H1 (cell line): ENCODE data around the gene POC1B. TPM values are rescaled to one million over a fixed set of nuclear protein-coding genes. Genes with fewer than 3 reads are reported as not detected.

Experiments
- CTCF ChIA-PET: fragments of 300-600 bp; sonication (Branson Sonifier 250); formaldehyde crosslinking; loops from one replicate; lab custom pipeline; 2021; ENCODE audit not compliant: partially characterized antibody; lab: Charles Lee
- POLR2A ChIA-PET: fragments of 300-600 bp; sonication (Branson Sonifier 250); formaldehyde crosslinking; loops from one replicate; lab custom pipeline; 2021; ENCODE audit warnings: inconsistent platforms; ENCODE audit not compliant: partially characterized antibody; lab: Charles Lee
- DNase-seq, 2 experiments: peaks; one replicate each; pipeline versions ENCODE4 v3.0.0 to v3.0.0-alpha.2; 2010 to 2022; ENCODE audit warnings: low spot score in 2 of 2, low read depth in 1 of 2, mixed read lengths in 1 of 2
- FAIRE-seq: peaks from 2 replicates; lab custom pipeline; 2011; peaks lifted over from hg19 to GRCh38; lab: Jason Lieb, UNC
- H2AFZ ChIP-seq: 2 replicates; pipeline ENCODE4 v1.8.1; 2012; ENCODE audit warnings: low read length, inconsistent platforms
- H2AK5ac ChIP-seq: 2 replicates; pipeline ENCODE4 v1.6.1; 2013; ENCODE audit warnings: low read depth, low read length
- H2BK120ac ChIP-seq: replicated peaks from 2 replicates; pipeline ENCODE3; 2013; ENCODE audit warnings: low read depth, low read length, inconsistent platforms
- H2BK12ac ChIP-seq: 2 replicates; pipeline ENCODE4 v1.6.1; 2013; ENCODE audit warnings: low read depth, low read length
- H2BK15ac ChIP-seq: 2 replicates; pipeline ENCODE4 v1.6.1; 2013; ENCODE audit warnings: low read length
- H2BK20ac ChIP-seq: 2 replicates; pipeline ENCODE4 v1.6.1; 2013; ENCODE audit warnings: low read length
- H2BK5ac ChIP-seq: 2 replicates; pipeline ENCODE4 v1.6.1; 2013; ENCODE audit warnings: low read depth, low read length
- H3K14ac ChIP-seq: 2 replicates; pipeline ENCODE4 v1.6.1; 2013; ENCODE audit warnings: inconsistent platforms; ENCODE audit not compliant: insufficient read length
- H3K18ac ChIP-seq: 2 replicates; pipeline ENCODE4 v1.6.1; 2013; ENCODE audit warnings: low read length; ENCODE audit errors: extremely low read depth
- H3K23ac ChIP-seq: 2 replicates; pipeline ENCODE4 v1.6.1; 2013; ENCODE audit warnings: inconsistent platforms; ENCODE audit not compliant: insufficient read length
- H3K23me2 ChIP-seq: 2 replicates; pipeline ENCODE4 v1.6.1; 2013; ENCODE audit warnings: low read depth, low read length
- H3K27ac ChIP-seq: 2 replicates; pipeline ENCODE4 v1.6.1; 2011; ENCODE audit warnings: low read depth, low read length, inconsistent platforms
- H3K27me3 ChIP-seq, 4 experiments: replicated peaks in 1 of 4; 1 replicate in 1 of 4; 2 replicates in 3 of 4; pipeline versions ENCODE4 v1.6.1 to v1.8.1; 2011 to 2013; ENCODE audit warnings: low read length in 3 of 4, mild to moderate bottlenecking in 3 of 4, inconsistent platforms in 2 of 4, mixed read lengths in 2 of 4, moderate library complexity in 1 of 4; ENCODE audit not compliant: control insufficient read depth in 3 of 4, insufficient read depth in 3 of 4; ENCODE audit errors: extremely low read depth in 1 of 4
- H3K36me3 ChIP-seq, 4 experiments: 2 replicates each; pipeline versions ENCODE4 v1.6.1 to v1.8.1; 2011 to 2013; ENCODE audit warnings: mild to moderate bottlenecking in 4 of 4, low read length in 3 of 4, moderate library complexity in 2 of 4, control low read depth in 1 of 4, inconsistent platforms in 1 of 4; ENCODE audit not compliant: insufficient read depth in 4 of 4, control insufficient read depth in 2 of 4
- H3K4ac ChIP-seq: replicated peaks from 2 replicates; pipeline ENCODE3; 2013; ENCODE audit warnings: low read length, low read depth, mixed read lengths, inconsistent platforms; ENCODE audit not compliant: insufficient read length
- H3K4me1 ChIP-seq, 4 experiments: replicated peaks in 1 of 4; 1 replicate in 1 of 4; 2 replicates in 3 of 4; pipeline versions ENCODE4 v1.6.1 to v1.8.1; 2011 to 2013; ENCODE audit warnings: low read length in 3 of 4, inconsistent platforms in 2 of 4, mixed read lengths in 1 of 4; ENCODE audit not compliant: insufficient read depth in 4 of 4, control insufficient read depth in 3 of 4
- H3K4me2 ChIP-seq, 2 experiments: 2 replicates each; pipeline versions ENCODE4 v1.6.1 to v1.8.1; 2011 to 2013; ENCODE audit warnings: low read depth in 2 of 2, low read length in 2 of 2, control low read depth in 1 of 2, inconsistent platforms in 1 of 2, mild to moderate bottlenecking in 1 of 2; ENCODE audit not compliant: insufficient read depth in 1 of 2
- H3K4me3 ChIP-seq, 4 experiments: fragments of 200-600, 300-600 bp in 1 of 4; sonication (generic), shearing (Covaris generic), sonication (Bioruptor Twin) in 1 of 4; 2 replicates each; pipeline versions ENCODE4 v1.5.1 to v1.8.1; 2011 to 2016; ENCODE audit warnings: low read length in 4 of 4, low read depth in 3 of 4, control low read depth in 2 of 4, inconsistent platforms in 2 of 4, mild to moderate bottlenecking in 2 of 4, mixed read lengths in 1 of 4, moderate library complexity in 1 of 4; ENCODE audit not compliant: insufficient read depth in 2 of 4; ENCODE audit errors: extremely low read depth in 1 of 4
- H3K56ac ChIP-seq: replicated peaks from 2 replicates; pipeline ENCODE3; 2013; ENCODE audit warnings: low read depth, mild to moderate bottlenecking, mixed read lengths, low read length, inconsistent platforms; ENCODE audit not compliant: insufficient read length
- H3K79me1 ChIP-seq: 2 replicates; pipeline ENCODE4 v1.6.1; 2013; ENCODE audit warnings: low read depth, low read length, control low read depth
- H3K79me2 ChIP-seq, 2 experiments: 2 replicates each; pipeline versions ENCODE4 v1.6.1 to v1.8.1; 2012 to 2013; ENCODE audit warnings: low read length in 2 of 2, mild to moderate bottlenecking in 2 of 2, inconsistent platforms in 1 of 2; ENCODE audit not compliant: insufficient read depth in 2 of 2, control insufficient read depth in 1 of 2
- H3K9ac ChIP-seq, 4 experiments: replicated peaks in 1 of 4; 1 replicate in 1 of 4; 2 replicates in 3 of 4; pipeline versions ENCODE4 v1.6.1 to v1.8.1; 2011 to 2013; ENCODE audit warnings: low read depth in 3 of 4, low read length in 3 of 4, control low read depth in 2 of 4, mild to moderate bottlenecking in 2 of 4, moderate library complexity in 2 of 4, inconsistent platforms in 1 of 4; ENCODE audit errors: extremely low read depth in 1 of 4
- H3K9me3 ChIP-seq, 2 experiments: 2 replicates each; pipeline versions ENCODE4 v1.6.1 to v1.8.1; 2012 to 2013; ENCODE audit warnings: mild to moderate bottlenecking in 2 of 2, moderate library complexity in 2 of 2, control low read depth in 1 of 2, inconsistent platforms in 1 of 2, low read depth in 1 of 2, low read length in 1 of 2, mixed read lengths in 1 of 2; ENCODE audit not compliant: insufficient read depth in 2 of 2
- H4K20me1 ChIP-seq, 2 experiments: replicated peaks in 1 of 2; 2 replicates each; pipeline versions ENCODE3 to v1.8.1; 2011 to 2013; ENCODE audit warnings: inconsistent platforms in 2 of 2, low read length in 2 of 2, mild to moderate bottlenecking in 1 of 2; ENCODE audit not compliant: insufficient read depth in 2 of 2, control insufficient read depth in 1 of 2
- H4K5ac ChIP-seq: 2 replicates; pipeline ENCODE4 v1.6.1; 2013; ENCODE audit warnings: low read length, low read depth, mixed read lengths, inconsistent platforms; ENCODE audit not compliant: insufficient read length
- H4K8ac ChIP-seq: 2 replicates; pipeline ENCODE4 v1.8.0; 2013; ENCODE audit warnings: mild to moderate bottlenecking, moderate library complexity, low read length, inconsistent platforms; ENCODE audit not compliant: insufficient read depth; ENCODE audit errors: extremely low read depth
- H4K91ac ChIP-seq: replicated peaks from 2 replicates; pipeline ENCODE3; 2013; ENCODE audit warnings: low read length, mixed read lengths, inconsistent platforms; ENCODE audit not compliant: insufficient read length
- ATF3 ChIP-seq: IDR thresholded peaks from 2 replicates; pipeline ENCODE4 v1.6.1; 2011; ENCODE audit warnings: low read depth, mild to moderate bottlenecking, low read length; ENCODE audit not compliant: insufficient read depth
- EZH2 ChIP-seq: fragments of 200-600 bp; sonication (generic); IDR thresholded peaks from 2 replicates; pipeline ENCODE4 v1.7.1; 2012; ENCODE audit warnings: low read depth, mild to moderate bottlenecking, moderate library complexity, low read length, inconsistent platforms; ENCODE audit not compliant: severe bottlenecking
- GABPA ChIP-seq: IDR thresholded peaks from 2 replicates; pipeline ENCODE4 v1.6.1; 2011; ENCODE audit warnings: mild to moderate bottlenecking, low read length, moderate library complexity, borderline replicate concordance; ENCODE audit not compliant: insufficient read depth
- HDAC2 ChIP-seq, 2 experiments: fragments of 300-600 bp in 1 of 2; sonication (generic) in 1 of 2; IDR thresholded peaks; 2 replicates each; pipeline ENCODE4 v1.6.1; 2011 to 2012; ENCODE audit warnings: low read depth in 2 of 2, low read length in 2 of 2, mild to moderate bottlenecking in 2 of 2, moderate library complexity in 2 of 2, borderline replicate concordance in 1 of 2, inconsistent platforms in 1 of 2
- NRF1 ChIP-seq: IDR thresholded peaks from 2 replicates; pipeline ENCODE4 v1.6.1; 2011; ENCODE audit warnings: mild to moderate bottlenecking, low read depth, low read length, improper control_type of control experiment
- POLR2A ChIP-seq, 2 experiments: IDR thresholded peaks; 1 replicate in 1 of 2; 2 replicates in 1 of 2; pipeline ENCODE4 v1.6.1; 2011; ENCODE audit warnings: low read depth in 2 of 2, low read length in 2 of 2, mild to moderate bottlenecking in 2 of 2; ENCODE audit errors: control extremely low read depth in 1 of 2
- RFX5 ChIP-seq: IDR thresholded peaks from 2 replicates; pipeline ENCODE4 v1.6.1; 2011; ENCODE audit warnings: low read depth, low read length, improper control_type of control experiment, borderline replicate concordance
- SAP30 ChIP-seq: fragments of 300-600 bp; sonication (generic); IDR thresholded peaks from 2 replicates; pipeline ENCODE4 v1.7.1; 2012; ENCODE audit warnings: low read length, moderate library complexity, mild to moderate bottlenecking, inconsistent platforms; ENCODE audit not compliant: insufficient read depth, insufficient replicate concordance
- SIN3A ChIP-seq, 2 experiments: IDR thresholded peaks in 1 of 2; conservative IDR thresholded peaks in 1 of 2; 2 replicates each; pipeline ENCODE4 v1.6.1; 2011 to 2012; ENCODE audit warnings: low read length in 2 of 2, improper control_type of control experiment in 1 of 2, low read depth in 1 of 2, mild to moderate bottlenecking in 1 of 2
- SP1 ChIP-seq: IDR thresholded peaks from 2 replicates; pipeline ENCODE4 v1.6.1; 2011; ENCODE audit warnings: low read depth, low read length
- TCF12 ChIP-seq: IDR thresholded peaks from 2 replicates; pipeline ENCODE4 v1.6.1; 2011; ENCODE audit warnings: low read depth, mild to moderate bottlenecking, low read length
- TEAD4 ChIP-seq: IDR thresholded peaks from 2 replicates; pipeline ENCODE4 v1.6.1; 2012; ENCODE audit warnings: low read depth, low read length, inconsistent platforms, mixed read lengths
- whole genome bisulfite sequencing, 2 experiments: shearing (Covaris generic) in 1 of 2; methylation state at CpG; one replicate each; pipeline versions ENCODE4 v1.1.6 to v1.1.7; 2013 to 2015; ENCODE audit warnings: low lambda C conversion rate in 2 of 2, mixed read lengths in 2 of 2, inconsistent platforms in 1 of 2, low coverage in 1 of 2, missing lambda C conversion rate in 1 of 2; ENCODE audit not compliant: insufficient replicate concordance in 2 of 2, insufficient coverage in 1 of 2, insufficient read length in 1 of 2; ENCODE audit errors: extremely low coverage in 1 of 2, missing lambda C conversion rate in 1 of 2; 5-methylcytosine and 5-hydroxymethylcytosine counted together
- polyA plus RNA-seq, 7 experiments: library from polyadenylated mRNA; depleted of rRNA in 3 of 7; stranded (reverse) in 5 of 7; unstranded in 2 of 7; fragments of >200 nt in 5 of 7; fragments of 200-250 nt in 2 of 7; gene quantifications; 1 replicate in 5 of 7; 2 replicates in 1 of 7; 4 replicates in 1 of 7; pipeline versions ENCODE4 v1.2.1 to v1.2.3, GENCODE V29; 2011 to 2013; ENCODE audit warnings: missing spikeins in 2 of 7, mixed read lengths in 2 of 7
- total RNA-seq: library from RNA; stranded (reverse); fragmentation: NEBNext Ultra II Directional; extraction: Animal tissue kit (Norgen Biotek cat#: 25700); gene quantifications from 2 replicates; pipeline ENCODE4 v1.2.1, GENCODE V29; 2021

The POC1B gene
- total and polyA plus RNA-seq, 2 of the 8 experiments (the other 6 are each of a cell fraction or from before 2014, with no cell fraction given): 7.5 to 16.3 TPM

- ChIA-PET POLR2A (interaction anchor here (0.7 to 4.5 kb wide), 6 partner anchors 10 to 323 kb away, joined by 3 to 41 read pairs (median 6); partner anchors contain the start of genes DUSP6 and GALNT4), CTCF (interaction anchor here (0.7 to 2.4 kb wide), 9 partner anchors 10 to 433 kb away, joined by 3 to 11 read pairs (median 4); partner anchors contain the start of gene DUSP6)
- Histone ChIP-seq H2AFZ (no peak overlapping the region), H3K56ac (no peak overlapping the region), H2BK15ac (no peak overlapping the region), H3K79me2 (no peaks in the 10 kb centered on the region), H4K8ac (no peak overlapping the region), H4K91ac (no peak overlapping the region), H4K5ac (no peak overlapping the region), H3K79me1 (no peaks in the 10 kb centered on the region), H3K27me3 (no peaks in the 10 kb centered on the region), H2BK120ac (no peak overlapping the region), H3K23me2 (no peaks in the 10 kb centered on the region), H3K9ac (no peak overlapping the region), H3K9me3 (no peaks in the 10 kb centered on the region), H3K4me2 (peak overlapping the region; percentile 32 to 73), H3K36me3 (no peaks in the 10 kb centered on the region), H3K4me3 (peak overlapping the region in 1 of 4 experiments; percentile 2; a peak in 1 of 8 replicates), H3K18ac (no peak overlapping the region), H2BK20ac (no peak overlapping the region), H3K14ac (no peak overlapping the region), H2BK5ac (peak overlapping the region; percentile 87; the same call in 1 of the 2 replicates), H2BK12ac (peak overlapping the region; percentile 45; the same call in 1 of the 2 replicates), H3K4me1 (peaks cover 0 to 10% (median 6%) of the 10 kb centered on the region in 4 experiments; a peak in 3 of 7 replicates), H4K20me1 (no peaks in the 10 kb centered on the region), H3K27ac (no peak overlapping the region), H3K23ac (no peak overlapping the region), H2AK5ac (no peak overlapping the region), H3K4ac (no peak overlapping the region)
- DNase-seq (peak; percentile 7 to 50), FAIRE-seq (peak; percentile 39)
- 15% methylated on average over 9 of the region's 9 CpGs; no CpG with 5 or more reads in 1 of the 2 experiments for WGBS, 2 experiments
- TF ChIP-seq RFX5: no peak
- TF ChIP-seq ATF3: no peak
- no peak for TF ChIP-seq SP1
- TF ChIP-seq TEAD4: peak; percentile 67
- no peak for TF ChIP-seq NRF1
- 0 out of 3 replicates have a peak, but pooled peaks of 1 of the 2 experiments have one; percentile 21 for TF ChIP-seq POLR2A (IDR thresholded peaks at IDR 0.05; ENCODE audit: control extremely low read depth in 1 of 2, low read depth in 2 of 2, low read length in 2 of 2)
- TF ChIP-seq HDAC2 (IDR thresholded peaks at IDR 0.05; ENCODE audit: borderline replicate concordance in 1 of 2, low read depth in 2 of 2, low read length in 2 of 2): peak in 1 of 2 experiments; percentile 72; a peak in 1 of 4 replicates
- TF ChIP-seq SAP30: no peak
- no peak for TF ChIP-seq TCF12
- no peak for TF ChIP-seq SIN3A (conservative IDR thresholded peaks at IDR 0.05 in 1 of 2, IDR thresholded peaks at IDR 0.05 in 1 of 2; ENCODE audit: low read depth in 1 of 2, low read length in 2 of 2)
- no peak for TF ChIP-seq EZH2
- TF ChIP-seq GABPA: no peak
These were observed 74.0 kb downstream of the POC1B start for GRCh38 chr12:89451841-89452251.
